Lower leg skin (tissue), 3 donors: ENCODE data around the gene CRAT.

Experiments used
- CTCF ChIP-seq, 3 donors: fragments of 450-650 bp; IDR thresholded peaks; one replicate each; pipeline ENCODE4 v1.5.1; 2016; ENCODE audit warnings: antibody characterized with exemption in 3 of 3, mild to moderate bottlenecking in 3 of 3, moderate library complexity in 2 of 3
- POLR2A ChIP-seq, 2 donors: fragments of 450-650 bp; IDR thresholded peaks; one replicate each; pipeline ENCODE4 v1.6.1; 2016 to 2017; ENCODE audit warnings: antibody characterized with exemption in 2 of 2, mild to moderate bottlenecking in 1 of 2, moderate library complexity in 1 of 2

- TF ChIP-seq POLR2A (IDR thresholded peaks at IDR 0.05) (no peak), CTCF (IDR thresholded peaks at IDR 0.05) (no peak)
Observed at GRCh38 chr9:129150672-129151211, 40.1 kb upstream of the CRAT start.
